Measurements from ENCODE around the gene MAPK13.
A peak's percentile ranks its signal among the peaks of the same experiment; 100 is the strongest.
"Not testable (repeated sequence)": the region's sequence is repeated elsewhere in the genome, so short reads cannot be mapped to it uniquely, and the experiment has no call there.

MAPK13 gene

GRCh38 chr6:36114798-36115408 lies 15.4 kb upstream of the MAPK13 start:
- no peak for DNase-seq (ENCODE audit: low spot score)

GRCh38 chr6:36115412-36115811 lies 14.9 kb upstream of the MAPK13 start:
- no peak for DNase-seq (ENCODE audit: low spot score)

- no peak for DNase-seq (ENCODE audit: low spot score)
These were observed 14.0 kb upstream of the MAPK13 start for GRCh38 chr6:36116066-36116864.

- no peak for DNase-seq (ENCODE audit: low spot score)
These were observed 13.4 kb upstream of the MAPK13 start for GRCh38 chr6:36116943-36117342.

- DNase-seq (ENCODE audit: low spot score), result no peak
These were observed 12.4 kb upstream of the MAPK13 start for GRCh38 chr6:36117658-36118549.

GRCh38 chr6:36118550-36119107 lies 11.7 kb upstream of the MAPK13 start:
- DNase-seq (ENCODE audit: low spot score), result no peak

- no peak for DNase-seq (ENCODE audit: low spot score)
These were observed 11.1 kb upstream of the MAPK13 start for GRCh38 chr6:36119209-36119608.

GRCh38 chr6:36120018-36120417 lies 10.3 kb upstream of the MAPK13 start:
- DNase-seq (ENCODE audit: low spot score), result no peak

GRCh38 chr6:36120539-36120938 lies 9.8 kb upstream of the MAPK13 start:
- no peak for DNase-seq (ENCODE audit: low spot score)

- no peak for DNase-seq (ENCODE audit: low spot score)
These were observed 9.1 kb upstream of the MAPK13 start for GRCh38 chr6:36120979-36121786.

- DNase-seq (ENCODE audit: low spot score), result no peak
These were observed 8.4 kb upstream of the MAPK13 start for GRCh38 chr6:36121787-36122494.

- no peak for DNase-seq (ENCODE audit: low spot score)
These were observed 7.6 kb upstream of the MAPK13 start for GRCh38 chr6:36122495-36123269.

GRCh38 chr6:36123270-36124139 lies 6.8 kb upstream of the MAPK13 start:
- DNase-seq (ENCODE audit: low spot score), result peak; percentile 82

GRCh38 chr6:36124346-36124745 lies 6.0 kb upstream of the MAPK13 start:
- not testable (repeated sequence) for DNase-seq (ENCODE audit: low spot score)

GRCh38 chr6:36124881-36125280 lies 5.4 kb upstream of the MAPK13 start:
- no peak for DNase-seq (ENCODE audit: low spot score)

- no peak for DNase-seq (ENCODE audit: low spot score)
These were observed 4.7 kb upstream of the MAPK13 start for GRCh38 chr6:36125575-36125974.

- DNase-seq (ENCODE audit: low spot score), result no peak
These were observed 4.2 kb upstream of the MAPK13 start for GRCh38 chr6:36126121-36126520.

GRCh38 chr6:36126553-36127458 lies 3.5 kb upstream of the MAPK13 start:
- no peak for DNase-seq (ENCODE audit: low spot score)

All from Ammon's horn (tissue), 1 donor.